OCI-LY3 (cell line): Measurements from ENCODE around the gene PERM1.
"Not testable (repeated sequence)": the region's sequence is repeated elsewhere in the genome, so short reads cannot be mapped to it uniquely, and the experiment has no call there.

Experiments used
- CTCF ChIP-seq: fragments of 200-600, 300-600 bp; sonication (generic); IDR thresholded peaks from 2 replicates; pipeline ENCODE4 v1.5.1; 2014; ENCODE audit warnings: antibody characterized with exemption, low read length, low read depth
- EZH2phosphoT487 ChIP-seq: fragments of 200-600 bp; shearing (Covaris generic); IDR thresholded peaks from 2 replicates; pipeline ENCODE4 v1.6.1; 2018; ENCODE audit warnings: antibody characterized with exemption, mixed run types, low read depth

- TF ChIP-seq CTCF, EZH2phosphoT487: not testable (repeated sequence)
Measured at GRCh38 chr1:1018321-1018685, 36.4 kb upstream of the PERM1 start.
